Prostate gland (tissue), 2 donors: ENCODE data around the gene SLC26A11. TPM values are rescaled to one million over a fixed set of nuclear protein-coding genes. Genes with fewer than 3 reads are reported as not detected.

Experiments used
- DNase-seq: peaks from one replicate; pipeline ENCODE4 v3.0.0-alpha.2; 2019; ENCODE audit warnings: low spot score
- H3K27ac ChIP-seq, 2 donors: fragments of 200-600 bp; sonication (generic); 2 replicates each; pipeline ENCODE4 v1.5.1; 2017 to 2019
- H3K27me3 ChIP-seq: fragments of 200-600 bp; sonication (generic); replicated peaks from 2 replicates; pipeline ENCODE4 v1.5.1; 2019; ENCODE audit not compliant: insufficient read depth
- H3K36me3 ChIP-seq, 2 donors: fragments of 200-600 bp; sonication (generic); 1 replicate in 1 of 2; 2 replicates in 1 of 2; pipeline versions ENCODE4 v1.5.1 to v1.8.1; 2017 to 2019
- H3K4me1 ChIP-seq: fragments of 200-600 bp; sonication (generic); replicated peaks from 2 replicates; pipeline ENCODE4 v1.5.1; 2019
- H3K4me3 ChIP-seq, 2 donors: fragments of 200-600 bp; sonication (generic); 2 replicates each; pipeline ENCODE4 v1.5.1; 2017 to 2019
- H3K9me3 ChIP-seq: fragments of 200-600 bp; sonication (generic); 2 replicates; pipeline ENCODE4 v1.5.1; 2017
- POLR2A ChIP-seq: fragments of 450-650 bp; IDR thresholded peaks from one replicate; pipeline ENCODE4 v1.6.1; 2016; ENCODE audit warnings: antibody characterized with exemption, mild to moderate bottlenecking
- POLR2AphosphoS5 ChIP-seq: sonication (generic); formaldehyde crosslinking; IDR thresholded peaks from one replicate; pipeline ENCODE4 v1.6.1; 2017; ENCODE audit warnings: antibody characterized with exemption
- WGBS: methylation state at CpG from one replicate; pipeline ENCODE4 v1.1.5; 2018; 5-methylcytosine and 5-hydroxymethylcytosine counted together
- intact Hi-C: fragments of 100-400 bp; cut with DNase I; formaldehyde crosslinking; loops from one replicate; pipeline ENCODE4 v1.14.2; 2022
- total RNA-seq, 2 donors: library from RNA; depleted of rRNA; stranded (reverse); fragments of >200 nt; gene quantifications; one replicate each; pipeline ENCODE4 v1.1.0, GENCODE V29; 2016
- TF ChIP-seq, protein P1 (sequence below), 4 experiments: fragments of 200-600 bp in 2 of 4; fragments of 450-650 bp in 2 of 4; sonication (generic) in 2 of 4; IDR thresholded peaks; 1 replicate in 3 of 4; 2 replicates in 1 of 4; pipeline ENCODE4 v1.5.1; 2016 to 2019; ENCODE audit warnings: antibody characterized with exemption in 4 of 4, mild to moderate bottlenecking in 2 of 4, moderate library complexity in 2 of 4

Gene SLC26A11
- total RNA-seq, 2 donors from 2014 or later: 16.9 to 32.4 TPM

DNA sequence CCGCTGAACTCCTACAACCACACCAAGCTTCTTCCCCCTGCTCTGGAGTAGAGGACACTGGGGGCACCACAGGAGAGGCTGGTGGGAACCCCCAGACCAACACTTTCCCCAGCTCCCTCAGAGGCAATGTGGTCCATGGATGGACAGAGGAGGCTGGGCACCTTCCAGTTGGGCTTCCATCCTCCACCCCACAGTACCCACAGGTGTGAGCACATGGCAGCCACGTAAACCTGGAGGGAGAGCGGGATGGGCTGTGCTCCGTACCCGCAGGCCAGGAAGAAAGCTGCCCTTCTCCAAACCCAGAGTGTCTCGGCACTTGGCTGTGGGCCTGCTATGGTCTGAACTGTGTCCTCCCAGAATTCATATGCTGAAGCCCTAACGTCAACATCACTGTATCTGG is 1.8 kb upstream of the SLC26A11 start:
- H3K27ac ChIP-seq: no peak overlapping the region
- no peaks in the 10 kb centered on the region for H3K36me3 ChIP-seq
- DNase-seq: no peak
- no peak for TF ChIP-seq POLR2AphosphoS5
- no peak for TF ChIP-seq POLR2A
- TF ChIP-seq, protein P1, sequence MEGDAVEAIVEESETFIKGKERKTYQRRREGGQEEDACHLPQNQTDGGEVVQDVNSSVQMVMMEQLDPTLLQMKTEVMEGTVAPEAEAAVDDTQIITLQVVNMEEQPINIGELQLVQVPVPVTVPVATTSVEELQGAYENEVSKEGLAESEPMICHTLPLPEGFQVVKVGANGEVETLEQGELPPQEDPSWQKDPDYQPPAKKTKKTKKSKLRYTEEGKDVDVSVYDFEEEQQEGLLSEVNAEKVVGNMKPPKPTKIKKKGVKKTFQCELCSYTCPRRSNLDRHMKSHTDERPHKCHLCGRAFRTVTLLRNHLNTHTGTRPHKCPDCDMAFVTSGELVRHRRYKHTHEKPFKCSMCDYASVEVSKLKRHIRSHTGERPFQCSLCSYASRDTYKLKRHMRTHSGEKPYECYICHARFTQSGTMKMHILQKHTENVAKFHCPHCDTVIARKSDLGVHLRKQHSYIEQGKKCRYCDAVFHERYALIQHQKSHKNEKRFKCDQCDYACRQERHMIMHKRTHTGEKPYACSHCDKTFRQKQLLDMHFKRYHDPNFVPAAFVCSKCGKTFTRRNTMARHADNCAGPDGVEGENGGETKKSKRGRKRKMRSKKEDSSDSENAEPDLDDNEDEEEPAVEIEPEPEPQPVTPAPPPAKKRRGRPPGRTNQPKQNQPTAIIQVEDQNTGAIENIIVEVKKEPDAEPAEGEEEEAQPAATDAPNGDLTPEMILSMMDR (IDR thresholded peaks at IDR 0.05): no peak
- H3K4me3 ChIP-seq: no peak overlapping the region
- H3K27me3 ChIP-seq: no peaks in the 10 kb centered on the region
- WGBS: 78% methylated on average over 7 of the region's 7 CpGs
- intact Hi-C loops: no loop called here
- peaks cover 4% of the 10 kb centered on the region for H3K4me1 ChIP-seq
- no peaks in the 10 kb centered on the region for H3K9me3 ChIP-seq

DNA sequence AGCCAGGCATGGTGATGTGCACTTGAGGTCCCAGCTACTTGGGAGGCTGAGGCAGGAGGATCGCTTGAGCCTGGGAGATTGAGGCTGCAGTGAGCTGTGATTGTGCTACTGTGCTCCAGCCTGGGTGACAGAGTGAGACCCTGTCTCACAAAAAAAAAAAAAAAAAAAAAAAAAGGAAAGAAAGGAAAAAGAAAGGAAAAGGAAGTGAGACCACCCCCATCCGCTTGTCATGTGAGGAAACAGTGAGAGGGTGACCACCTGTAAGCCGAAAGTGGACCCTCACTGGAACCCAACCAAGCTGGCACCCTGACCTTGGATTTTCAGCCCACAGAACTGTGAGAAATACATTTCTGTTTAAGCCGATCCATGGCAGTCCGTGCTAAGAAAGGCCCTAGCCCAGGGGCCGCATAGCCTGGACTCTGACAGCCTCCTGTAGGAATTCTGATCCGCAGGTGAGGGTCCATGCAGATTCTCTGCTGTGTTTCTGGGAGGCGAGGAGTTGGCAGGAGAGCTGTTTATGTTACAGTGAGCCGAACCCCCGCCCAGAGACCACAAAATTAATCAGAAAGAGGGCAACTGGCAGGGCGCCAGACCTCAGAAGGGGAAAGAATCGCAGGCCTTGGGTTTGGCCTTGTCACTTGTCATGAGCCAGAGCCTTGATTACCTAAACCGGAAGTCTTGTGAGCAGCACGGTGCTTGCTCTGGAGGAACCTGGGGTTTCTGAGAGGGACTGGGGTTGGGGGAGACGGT is 1.0 kb upstream of the SLC26A11 start:
- DNase-seq: peak; percentile 54
- H3K36me3 ChIP-seq: no peaks in the 10 kb centered on the region
- 33% methylated on average over 15 of the region's 15 CpGs for WGBS
- H3K4me1 ChIP-seq: peaks cover 4% of the 10 kb centered on the region
- no peaks in the 10 kb centered on the region for H3K27me3 ChIP-seq
- intact Hi-C loops: no loop called here
- H3K4me3 ChIP-seq: peak overlapping the region; percentile 96 to 97
- TF ChIP-seq POLR2AphosphoS5 (peak; percentile 61), POLR2A (no peak)
- peak overlapping the region; percentile 82 to 91 for H3K27ac ChIP-seq
- no peaks in the 10 kb centered on the region for H3K9me3 ChIP-seq

DNA sequence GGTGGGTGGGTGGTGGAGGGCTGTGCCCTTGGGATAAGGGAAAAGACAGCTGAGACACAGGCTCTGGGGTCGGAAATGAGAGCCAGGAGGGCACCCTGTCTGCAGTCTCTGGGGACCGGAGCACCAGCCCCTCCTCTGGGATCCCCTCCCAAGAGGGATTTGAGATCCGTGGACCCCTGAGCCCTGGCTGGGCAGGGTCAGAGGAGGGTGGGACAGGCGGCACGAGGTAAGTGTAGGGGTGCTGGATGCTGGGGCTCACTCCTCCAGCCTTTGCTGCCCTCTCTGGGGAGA is 519 bp upstream of the SLC26A11 start:
- Histone ChIP-seq H3K4me3 (peak overlapping the region; percentile 96 to 97), H3K27ac (peak overlapping the region; percentile 82 to 91), H3K27me3 (no peaks in the 10 kb centered on the region), H3K4me1 (peaks cover 4% of the 10 kb centered on the region), H3K9me3 (no peaks in the 10 kb centered on the region), H3K36me3 (no peaks in the 10 kb centered on the region)
- intact Hi-C loops: loop anchor here (10.0 kb wide), 1 partner anchor 215 kb away; no protein-coding TSS in a partner anchor
- WGBS: 6% methylated on average over 5 of the region's 5 CpGs
- TF ChIP-seq, protein P1 (IDR thresholded peaks at IDR 0.05): no peak
- TF ChIP-seq POLR2A (no peak), POLR2AphosphoS5 (no peak)
- DNase-seq: no peak

GRCh38 chr17:80220736-80221215 is 549 bp downstream of the SLC26A11 start:
- H3K9me3 ChIP-seq: no peaks in the 10 kb centered on the region
- intact Hi-C loops: loop anchor here (10.0 kb wide), 1 partner anchor 216 kb away; no protein-coding TSS in a partner anchor
- H3K4me3 ChIP-seq: peak overlapping the region; percentile 96 to 97
- peak; percentile 10 for TF ChIP-seq POLR2A
- TF ChIP-seq POLR2AphosphoS5: peak; percentile 27
- TF ChIP-seq, protein P1 (IDR thresholded peaks at IDR 0.05): no peak
- H3K4me1 ChIP-seq: peaks cover 4% of the 10 kb centered on the region
- peak; percentile 20 for DNase-seq
- peak overlapping the region; percentile 82 to 91 for H3K27ac ChIP-seq
- H3K36me3 ChIP-seq: no peaks in the 10 kb centered on the region
- WGBS: 5% methylated on average over 22 of the region's 41 CpGs
- H3K27me3 ChIP-seq: no peaks in the 10 kb centered on the region

GRCh38 chr17:80221351-80222105 is 1.3 kb downstream of the SLC26A11 start:
- peak overlapping the region; percentile 82 to 91 for H3K27ac ChIP-seq
- no peaks in the 10 kb centered on the region for H3K36me3 ChIP-seq
- peaks cover 4% of the 10 kb centered on the region for H3K4me1 ChIP-seq
- peak overlapping the region; percentile 96 to 97 for H3K4me3 ChIP-seq
- TF ChIP-seq POLR2A (no peak), POLR2AphosphoS5 (no peak)
- TF ChIP-seq, protein P1 (IDR thresholded peaks at IDR 0.05): no peak
- no peak for DNase-seq
- H3K27me3 ChIP-seq: no peaks in the 10 kb centered on the region
- intact Hi-C loops: loop anchor here (10.0 kb wide), 1 partner anchor 217 kb away; no protein-coding TSS in a partner anchor
- 74% methylated on average over 28 of the region's 29 CpGs for WGBS
- H3K9me3 ChIP-seq: no peaks in the 10 kb centered on the region
